Measurements from ENCODE around the gene RIOK3. TPM values are rescaled to one million over a fixed set of nuclear protein-coding genes. Genes with fewer than 3 reads are reported as not detected.

The RIOK3 gene
- total RNA-seq, 3 donors from 2014 or later (not counting 1 experiment from before 2014, with no cell fraction given): 164 to 233 (median 182) TPM

DNA sequence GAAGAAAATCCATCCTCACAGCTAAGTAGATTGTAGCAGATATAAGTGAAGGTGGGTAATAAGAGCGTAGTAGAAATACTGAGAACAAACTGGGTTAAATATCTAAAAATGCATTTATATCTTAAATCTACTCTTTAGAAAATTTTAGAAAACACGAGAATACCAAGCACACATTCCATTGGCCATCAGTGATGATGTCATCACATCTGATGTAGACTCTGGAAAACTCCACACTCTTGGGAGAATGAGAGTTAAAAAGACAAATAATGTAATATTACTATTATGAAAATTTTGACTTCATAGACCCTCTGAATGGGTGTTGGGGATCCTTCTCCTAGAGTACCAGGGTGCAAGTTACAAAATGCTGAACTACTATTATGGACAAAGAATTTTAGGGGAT is 3.7 kb downstream of the RIOK3 start:
- intact Hi-C loops (cut with micrococcal nuclease): no loop called here
- Mint-ChIP-seq H3K27ac (peak overlapping the region; percentile 2 to 10), H3K27me3 (ENCODE audit: low read depth in 2 of 2) (no peaks in the 10 kb centered on the region), H3K36me3 (no peaks in the 10 kb centered on the region), H3K9me3 (no peaks in the 10 kb centered on the region), H3K4me3 (peak overlapping the region; percentile 0), H3K4me1 (peaks cover 74 to 82% of the 10 kb centered on the region in 2 donors)
- peaks cover 30% of the 10 kb centered on the region for H3K4me1 ChIP-seq (ENCODE audit: control insufficient read depth, insufficient read depth, low read length)
- H3K27ac ChIP-seq (ENCODE audit: low read length): no peak overlapping the region
- 100% methylated on average over 1 of the region's 2 CpGs for WGBS (ENCODE audit: insufficient coverage)
- H3K36me3 ChIP-seq (ENCODE audit: control insufficient read depth, insufficient read depth, low read length): peaks cover 4% of the 10 kb centered on the region
- DNase-seq: no peak
- H3K9me3 ChIP-seq (ENCODE audit: control insufficient read depth, insufficient read depth, low read length): no peaks in the 10 kb centered on the region
- H3K27me3 ChIP-seq (ENCODE audit: control insufficient read depth, insufficient read depth, low read length): no peaks in the 10 kb centered on the region
- no peak for ATAC-seq
- TF ChIP-seq, protein P1, sequence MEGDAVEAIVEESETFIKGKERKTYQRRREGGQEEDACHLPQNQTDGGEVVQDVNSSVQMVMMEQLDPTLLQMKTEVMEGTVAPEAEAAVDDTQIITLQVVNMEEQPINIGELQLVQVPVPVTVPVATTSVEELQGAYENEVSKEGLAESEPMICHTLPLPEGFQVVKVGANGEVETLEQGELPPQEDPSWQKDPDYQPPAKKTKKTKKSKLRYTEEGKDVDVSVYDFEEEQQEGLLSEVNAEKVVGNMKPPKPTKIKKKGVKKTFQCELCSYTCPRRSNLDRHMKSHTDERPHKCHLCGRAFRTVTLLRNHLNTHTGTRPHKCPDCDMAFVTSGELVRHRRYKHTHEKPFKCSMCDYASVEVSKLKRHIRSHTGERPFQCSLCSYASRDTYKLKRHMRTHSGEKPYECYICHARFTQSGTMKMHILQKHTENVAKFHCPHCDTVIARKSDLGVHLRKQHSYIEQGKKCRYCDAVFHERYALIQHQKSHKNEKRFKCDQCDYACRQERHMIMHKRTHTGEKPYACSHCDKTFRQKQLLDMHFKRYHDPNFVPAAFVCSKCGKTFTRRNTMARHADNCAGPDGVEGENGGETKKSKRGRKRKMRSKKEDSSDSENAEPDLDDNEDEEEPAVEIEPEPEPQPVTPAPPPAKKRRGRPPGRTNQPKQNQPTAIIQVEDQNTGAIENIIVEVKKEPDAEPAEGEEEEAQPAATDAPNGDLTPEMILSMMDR (IDR thresholded peaks at IDR 0.05): no peak
- no peak overlapping the region for H3K4me3 ChIP-seq (ENCODE audit: low read length)

DNA sequence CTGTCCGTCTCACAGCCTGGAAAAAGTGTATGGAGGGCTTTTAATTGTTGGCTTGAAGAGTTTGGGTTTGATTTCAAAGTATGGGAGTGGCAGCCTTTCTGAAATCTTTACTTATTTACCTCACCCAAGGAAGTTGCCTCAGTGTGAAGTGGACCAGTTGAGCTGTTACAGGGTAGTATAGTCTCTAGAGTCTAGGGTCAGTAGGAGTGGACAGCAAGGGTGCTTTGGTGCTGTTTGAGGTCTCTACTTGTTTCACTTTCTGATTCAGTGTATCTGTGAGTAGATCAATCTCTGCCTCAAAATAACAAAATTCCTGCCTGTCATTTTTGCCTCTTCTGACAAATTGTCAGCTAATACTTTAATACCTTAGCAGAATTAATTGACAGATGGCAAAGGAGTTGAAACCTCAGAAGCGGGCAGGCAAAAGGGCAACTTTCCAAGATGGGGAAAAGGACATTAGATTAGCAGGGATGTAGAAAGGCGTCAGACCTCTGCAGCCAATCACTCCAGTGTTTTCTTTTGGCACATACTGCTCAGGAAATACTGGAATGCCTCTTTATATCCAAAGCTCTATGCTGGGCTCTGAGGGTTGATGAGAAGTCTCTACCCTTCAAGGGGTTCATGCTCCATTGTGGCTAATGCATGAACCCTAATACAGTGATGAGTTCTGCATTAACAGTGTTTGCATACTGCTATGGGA is 5.9 kb downstream of the RIOK3 start:
- peak; percentile 53 to 62 (median 62) for ATAC-seq
- intact Hi-C loops (cut with micrococcal nuclease): no loop called here
- Mint-ChIP-seq H3K27me3 (ENCODE audit: low read depth in 2 of 2) (no peaks in the 10 kb centered on the region), H3K4me1 (peaks cover 68 to 75% of the 10 kb centered on the region in 2 donors), H3K36me3 (peaks cover 9% of the 10 kb centered on the region), H3K4me3 (peak overlapping the region; percentile 45), H3K27ac (peak overlapping the region; percentile 44 to 67), H3K9me3 (no peaks in the 10 kb centered on the region)
- H3K27me3 ChIP-seq (ENCODE audit: control insufficient read depth, insufficient read depth, low read length): no peaks in the 10 kb centered on the region
- 94% methylated on average over 3 of the region's 3 CpGs for WGBS (ENCODE audit: insufficient coverage)
- H3K27ac ChIP-seq (ENCODE audit: low read length): no peak overlapping the region
- H3K36me3 ChIP-seq (ENCODE audit: control insufficient read depth, insufficient read depth, low read length): peaks cover 21% of the 10 kb centered on the region
- peaks cover 26% of the 10 kb centered on the region for H3K4me1 ChIP-seq (ENCODE audit: control insufficient read depth, insufficient read depth, low read length)
- DNase-seq: no peak
- no peak overlapping the region for H3K4me3 ChIP-seq (ENCODE audit: low read length)
- no peaks in the 10 kb centered on the region for H3K9me3 ChIP-seq (ENCODE audit: control insufficient read depth, insufficient read depth, low read length)
- TF ChIP-seq, protein P1 (IDR thresholded peaks at IDR 0.05): no peak

DNA sequence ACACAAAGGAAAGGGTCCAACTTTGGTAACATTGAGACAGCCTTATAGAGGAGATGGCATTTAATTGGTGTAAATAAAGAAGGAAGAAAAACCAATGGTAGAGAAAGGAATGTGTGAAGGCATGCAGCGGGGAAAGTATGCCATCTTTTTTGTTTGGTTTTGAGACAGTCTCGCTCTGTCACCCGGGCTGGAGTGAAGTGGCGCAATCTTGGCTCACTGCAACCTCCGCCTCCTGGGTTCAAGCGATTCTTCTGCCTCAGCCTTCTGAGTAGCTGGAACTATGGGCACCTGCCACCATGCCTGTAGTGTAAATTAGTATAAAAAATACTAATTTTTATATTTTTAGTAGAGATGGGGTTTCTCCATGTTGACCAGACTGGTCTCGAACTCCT is 6.4 kb downstream of the RIOK3 start:
- no peaks in the 10 kb centered on the region for H3K9me3 ChIP-seq (ENCODE audit: control insufficient read depth, insufficient read depth, low read length)
- intact Hi-C loops (cut with micrococcal nuclease): no loop called here
- TF ChIP-seq, protein P1 (IDR thresholded peaks at IDR 0.05): no peak
- H3K36me3 ChIP-seq (ENCODE audit: control insufficient read depth, insufficient read depth, low read length): peaks cover 27% of the 10 kb centered on the region
- peaks cover 26% of the 10 kb centered on the region for H3K4me1 ChIP-seq (ENCODE audit: control insufficient read depth, insufficient read depth, low read length)
- no peak overlapping the region for H3K27ac ChIP-seq (ENCODE audit: low read length)
- no peaks in the 10 kb centered on the region for H3K27me3 ChIP-seq (ENCODE audit: control insufficient read depth, insufficient read depth, low read length)
- peaks cover 62 to 70% of the 10 kb centered on the region in 2 donors for H3K4me1 Mint-ChIP-seq
- H3K27me3 Mint-ChIP-seq (ENCODE audit: low read depth in 2 of 2): no peaks in the 10 kb centered on the region
- DNase-seq (no peak), ATAC-seq (no peak)
- H3K4me3 Mint-ChIP-seq: peak overlapping the region; percentile 29
- no peaks in the 10 kb centered on the region for H3K9me3 Mint-ChIP-seq
- H3K4me3 ChIP-seq (ENCODE audit: low read length): no peak overlapping the region
- H3K27ac Mint-ChIP-seq: peak overlapping the region in 1 of 2 donors; percentile 67
- WGBS (ENCODE audit: insufficient coverage): 97% methylated on average over 7 of the region's 7 CpGs
- H3K36me3 Mint-ChIP-seq: peaks cover 9% of the 10 kb centered on the region
